ENCODE results near the gene KRTAP5-6.

Gene KRTAP5-6

GRCh38 chr11:1696608-1697570 is at the start of gene KRTAP5-6:
Gene KRTAP5-6 (plus strand): TSS chr11:1697195. CDS start chr11:1697246, 51 bp downstream.
- no peak for TF ChIP-seq CTCF (IDR thresholded peaks at IDR 0.05)

- TF ChIP-seq CTCF (IDR thresholded peaks at IDR 0.05) = no peak
Observed at GRCh38 chr11:1647901-1648652, 48.9 kb upstream of the KRTAP5-6 start.

- TF ChIP-seq CTCF (IDR thresholded peaks at IDR 0.05) = no peak
Observed at GRCh38 chr11:1648653-1649420, 48.2 kb upstream of the KRTAP5-6 start.

GRCh38 chr11:1650034-1650917 is 46.7 kb upstream of the KRTAP5-6 start:
- no peak for TF ChIP-seq CTCF (IDR thresholded peaks at IDR 0.05)

GRCh38 chr11:1650918-1651262 is 46.1 kb upstream of the KRTAP5-6 start:
- no peak for TF ChIP-seq CTCF (IDR thresholded peaks at IDR 0.05)

- no peak for TF ChIP-seq CTCF (IDR thresholded peaks at IDR 0.05)
Observed at GRCh38 chr11:1651411-1651980, 45.5 kb upstream of the KRTAP5-6 start.

Data from LNCAP (cell line).